HG02571 (cell line): ENCODE results near the gene CCL7.

Experiments
- ATAC-seq: cut with Tn5 transposase; IDR thresholded peaks from one replicate; pipeline ENCODE4 v1.9.1; 2021; ENCODE audit warnings: mild to moderate bottlenecking, moderate library complexity; ENCODE audit not compliant: unreplicated experiment

The CCL7 gene

GRCh38 chr17:34283571-34283970 lies 13.6 kb downstream of the CCL7 start:
- ATAC-seq: no peak

DNA sequence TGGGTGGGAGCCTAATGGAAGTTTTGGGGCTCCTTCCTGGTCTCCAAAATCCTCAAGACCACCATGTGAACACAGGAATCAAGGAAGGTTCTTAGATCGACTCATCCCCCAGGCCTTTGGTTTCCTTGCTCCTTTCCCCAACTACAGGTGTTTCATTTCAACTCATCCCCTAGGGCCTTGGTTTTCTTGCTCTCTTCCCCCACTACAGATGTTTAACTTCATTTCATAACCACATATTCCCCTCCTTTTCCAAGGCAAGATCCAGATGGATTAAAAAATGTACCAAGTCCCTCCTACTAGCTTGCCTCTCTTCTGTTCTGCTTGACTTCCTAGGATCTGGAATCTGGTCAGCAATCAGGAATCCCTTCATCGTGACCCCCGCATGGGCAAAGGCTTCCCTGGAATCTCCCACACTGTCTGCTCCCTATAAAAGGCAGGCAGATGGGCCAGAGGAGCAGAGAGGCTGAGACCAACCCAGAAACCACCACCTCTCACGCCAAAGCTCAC lies 15.3 kb downstream of the CCL7 start, which contains the start of gene CCL11:
TSS of gene CCL11 (plus strand) at position 457 of the 507 bp plus-strand sequence. CDS start 67 bp downstream, outside the sequence.
- ATAC-seq: no peak

DNA sequence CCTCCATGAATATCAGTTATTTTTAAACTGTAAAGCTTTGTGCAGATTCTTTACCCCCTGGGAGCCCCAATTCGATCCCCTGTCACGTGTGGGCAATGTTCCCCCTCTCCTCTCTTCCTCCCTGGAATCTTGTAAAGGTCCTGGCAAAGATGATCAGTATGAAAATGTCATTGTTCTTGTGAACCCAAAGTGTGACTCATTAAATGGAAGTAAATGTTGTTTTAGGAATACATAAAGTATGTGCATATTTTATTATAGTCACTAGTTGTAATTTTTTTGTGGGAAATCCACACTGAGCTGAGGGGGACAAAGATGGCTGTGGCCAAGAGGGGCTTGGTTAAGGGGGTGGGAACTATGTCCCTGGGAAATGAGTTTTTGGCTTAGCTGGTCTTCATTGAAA lies 17.9 kb downstream of the CCL7 start:
- no peak for ATAC-seq

DNA sequence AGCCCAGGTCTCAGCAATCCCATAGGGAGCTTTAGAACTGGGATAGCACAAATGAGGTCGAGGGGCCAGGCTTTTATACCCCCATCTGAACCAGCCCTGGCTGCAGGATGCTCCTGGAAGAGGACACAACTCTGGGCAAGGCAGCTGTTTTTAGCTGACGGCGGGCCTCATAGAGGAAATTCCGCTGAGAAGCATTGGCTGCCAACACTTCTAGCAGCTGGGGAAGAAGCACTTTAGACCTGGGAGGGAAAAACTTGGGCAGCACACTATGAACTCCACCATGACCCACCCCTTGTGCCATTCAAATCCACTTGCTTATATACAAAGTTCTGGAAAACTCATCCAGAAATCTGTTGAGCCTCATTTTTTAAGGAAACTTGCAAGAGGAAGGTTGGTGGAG lies 20.6 kb downstream of the CCL7 start:
- no peak for ATAC-seq

GRCh38 chr17:34291721-34292348 lies 21.8 kb downstream of the CCL7 start:
- no peak for ATAC-seq

DNA sequence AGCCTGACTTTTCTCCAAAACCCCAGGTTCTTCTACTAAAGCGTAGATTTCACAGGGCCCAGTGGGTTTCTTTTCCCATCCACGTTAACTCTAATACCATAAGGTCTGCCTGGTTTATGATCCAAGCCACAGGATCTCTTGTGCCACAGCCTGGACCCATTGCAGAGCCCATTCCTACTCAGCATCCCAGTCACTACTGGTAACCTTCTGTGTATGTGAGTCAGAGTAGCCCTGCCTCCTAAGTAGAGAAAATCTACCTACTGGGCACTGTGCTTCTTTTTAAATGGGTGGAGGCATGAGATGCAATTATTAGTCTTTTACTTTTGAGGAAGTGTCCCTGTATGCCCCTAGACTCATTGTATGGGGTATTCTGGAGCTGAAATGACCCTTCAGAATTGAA lies 29.0 kb downstream of the CCL7 start:
- ATAC-seq: no peak

DNA sequence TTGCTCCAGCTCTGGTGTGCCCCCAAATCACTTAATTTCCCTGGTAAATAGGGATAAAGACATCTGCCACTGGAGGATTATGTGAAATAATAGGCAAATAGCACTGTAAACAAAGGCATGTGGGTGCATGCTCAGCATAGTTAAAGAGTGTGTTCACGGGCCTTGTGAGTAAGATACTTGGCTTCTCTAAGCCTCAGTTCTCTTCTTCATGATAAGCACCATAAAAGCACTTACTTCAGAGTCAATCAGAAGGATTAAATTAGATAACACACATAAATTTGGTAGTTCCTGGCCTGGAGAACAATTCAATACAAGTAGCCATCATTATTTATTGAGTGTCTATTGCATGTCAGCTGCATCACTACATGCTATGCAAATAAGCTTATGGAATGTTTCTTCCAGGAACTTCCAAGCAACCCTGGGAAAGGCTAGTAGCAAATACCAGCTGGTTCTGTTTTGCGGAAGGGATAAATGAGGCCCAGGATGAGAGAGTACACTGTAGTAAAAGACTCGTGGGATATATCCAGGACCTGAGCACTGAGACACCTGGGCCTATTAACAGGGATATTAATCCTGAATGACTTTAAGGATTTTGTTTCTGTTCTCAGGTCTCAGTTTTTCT lies 30.0 kb downstream of the CCL7 start:
- ATAC-seq: no peak

DNA sequence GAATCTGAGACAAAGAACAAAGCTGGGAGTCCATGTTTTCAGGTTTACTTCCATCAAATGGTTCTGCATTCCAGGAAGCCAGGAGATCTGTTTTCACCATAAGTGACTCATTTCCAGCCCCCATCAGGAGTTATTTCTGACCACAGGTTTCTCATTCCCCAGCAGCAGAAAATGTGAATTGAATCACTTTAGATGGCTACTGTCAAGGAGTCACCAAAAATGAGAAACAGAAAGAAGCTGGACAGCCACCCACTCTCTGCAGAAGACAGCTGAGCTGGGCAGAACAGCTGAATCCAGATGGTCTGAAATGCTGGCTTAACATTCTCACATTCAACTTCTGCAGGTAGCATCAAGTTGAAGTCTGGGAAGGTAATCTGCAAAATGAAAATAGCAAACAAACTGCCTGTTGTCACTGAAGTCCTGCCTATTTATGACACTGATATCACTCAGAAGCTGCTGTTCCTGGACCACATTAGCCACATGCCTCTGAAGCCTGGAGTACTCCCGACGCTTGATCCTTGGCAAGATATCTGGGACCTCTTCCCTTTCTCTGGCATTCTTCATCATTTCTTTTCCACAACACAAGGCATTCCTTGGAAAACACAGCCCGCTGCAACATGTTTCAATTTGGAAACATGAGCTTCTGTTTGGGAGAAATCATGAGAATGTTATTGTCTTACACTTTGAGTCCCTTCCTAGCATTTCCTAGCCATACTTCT lies 30.8 kb downstream of the CCL7 start:
- ATAC-seq: no peak

DNA sequence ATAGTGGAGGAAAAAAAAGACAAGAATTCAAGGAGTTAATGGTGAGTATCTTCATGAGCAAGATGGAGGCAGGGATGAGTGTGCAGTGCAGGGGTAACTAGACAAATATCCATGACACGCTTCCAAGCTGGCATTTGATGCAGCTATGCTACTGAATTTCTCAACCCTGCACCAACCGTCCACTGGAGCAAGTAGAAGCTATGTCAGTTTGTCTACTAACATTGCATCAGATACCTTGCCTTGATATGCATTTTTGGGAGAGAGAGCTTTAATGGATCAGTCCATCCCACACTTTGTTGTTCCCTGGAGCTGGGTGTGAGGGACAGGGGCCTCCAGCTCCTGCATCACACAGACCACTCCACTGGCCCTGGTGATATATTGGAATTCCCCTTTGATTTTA lies 32.0 kb downstream of the CCL7 start:
- no peak for ATAC-seq

DNA sequence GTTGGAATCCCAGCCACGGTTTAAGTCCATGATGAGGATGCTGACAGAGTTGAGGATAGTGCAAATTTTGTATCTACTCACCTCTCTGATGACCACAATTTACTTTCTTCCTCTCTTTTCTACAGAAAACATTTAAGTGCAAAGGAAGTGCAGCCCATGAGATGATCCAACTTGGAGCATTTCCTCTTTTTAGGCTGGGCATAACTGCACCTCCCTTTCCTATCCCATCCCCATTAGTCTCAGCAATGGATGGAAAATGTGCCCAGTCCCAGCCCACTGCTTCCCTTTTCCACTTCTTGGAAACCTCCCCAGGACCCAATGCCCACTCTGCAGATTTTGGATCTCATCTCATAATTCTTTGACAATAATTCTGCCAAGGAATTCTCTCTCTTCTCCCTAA lies 32.6 kb downstream of the CCL7 start:
- ATAC-seq: no peak

DNA sequence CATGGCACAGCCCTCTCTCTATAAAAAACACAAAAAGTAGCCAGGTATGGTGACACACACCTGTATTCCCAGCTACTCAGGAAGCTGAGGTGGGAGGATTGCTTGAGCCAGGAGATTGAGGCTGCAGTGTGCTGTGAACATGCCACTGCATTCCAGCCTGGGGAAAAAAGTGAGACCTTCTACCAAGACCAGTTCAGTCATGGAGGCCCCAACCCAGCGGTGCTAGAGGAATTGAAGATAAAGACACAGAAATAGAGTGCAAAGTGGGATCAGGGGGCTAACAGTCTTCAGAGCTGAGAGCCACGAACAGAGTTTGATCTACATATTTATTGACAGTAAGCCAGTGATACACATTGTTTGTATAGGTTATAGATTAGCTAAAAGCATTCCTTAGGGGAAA lies 33.6 kb downstream of the CCL7 start:
- ATAC-seq: no peak

GRCh38 chr17:34305061-34305460 lies 35.0 kb downstream of the CCL7 start:
- no peak for ATAC-seq

DNA sequence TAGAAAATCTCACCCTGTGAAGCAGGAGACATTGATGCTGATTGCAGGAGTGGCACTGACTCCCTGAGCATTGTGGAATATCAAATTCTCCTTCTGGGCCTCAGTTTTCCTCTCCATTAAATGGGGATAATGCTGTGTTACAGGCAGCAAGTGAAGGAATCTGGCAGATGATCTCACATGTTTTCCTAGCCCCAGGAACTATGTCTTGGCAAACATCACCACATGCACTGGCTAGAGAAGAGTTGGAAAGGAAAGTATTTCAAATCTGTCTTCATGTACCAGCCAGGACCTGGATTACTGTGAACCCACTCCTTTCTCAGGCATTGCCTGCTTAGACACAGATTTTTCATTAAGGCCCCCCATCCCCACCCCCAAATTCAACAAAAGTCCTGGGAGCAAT lies 35.6 kb downstream of the CCL7 start:
- no peak for ATAC-seq

GRCh38 chr17:34306466-34306865 lies 36.4 kb downstream of the CCL7 start:
- ATAC-seq: no peak

- ATAC-seq: no peak
Measured at GRCh38 chr17:34307110-34307509, 37.1 kb downstream of the CCL7 start.

DNA sequence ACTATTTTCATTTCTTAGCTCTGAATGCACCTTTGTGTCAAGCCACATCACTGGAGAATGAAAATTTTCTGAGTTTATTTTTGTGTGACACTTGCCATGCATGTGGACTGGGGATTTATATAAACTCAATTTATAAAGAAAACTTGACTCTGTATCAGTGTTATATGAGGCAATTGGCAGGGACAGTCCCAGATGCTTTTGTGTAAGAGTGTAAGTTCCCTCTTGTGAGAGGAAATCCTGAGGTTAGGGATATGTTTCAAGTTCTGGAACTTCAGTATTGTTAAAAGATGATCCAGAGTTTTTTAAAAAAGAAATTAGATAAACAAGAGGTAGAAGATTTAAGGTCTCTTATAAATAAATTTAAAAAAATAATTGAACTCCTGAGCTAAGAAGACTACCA lies 38.4 kb downstream of the CCL7 start:
- ATAC-seq: no peak

DNA sequence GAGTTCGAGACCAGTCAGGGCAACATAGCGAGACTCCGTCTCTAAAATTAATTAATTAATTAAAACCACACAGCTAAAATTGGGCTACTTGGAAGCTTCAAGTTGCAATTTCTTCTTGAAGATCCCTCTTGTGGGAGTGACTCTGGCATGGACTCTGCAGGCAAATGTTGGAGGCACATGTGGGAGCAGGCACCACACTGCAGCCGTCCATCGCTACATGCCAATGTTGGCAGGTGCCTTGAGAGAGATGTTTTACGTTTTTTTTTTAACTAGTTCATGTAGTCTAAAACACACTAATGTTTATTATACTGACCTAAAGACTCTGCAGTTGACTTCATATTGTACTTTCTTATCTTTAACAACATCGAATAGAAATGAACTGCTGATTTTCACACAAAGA lies 41.3 kb downstream of the CCL7 start:
- no peak for ATAC-seq

- no peak for ATAC-seq
Measured at GRCh38 chr17:34312080-34312479, 42.1 kb downstream of the CCL7 start.

- no peak for ATAC-seq
Measured at GRCh38 chr17:34313164-34313563, 43.1 kb downstream of the CCL7 start.

DNA sequence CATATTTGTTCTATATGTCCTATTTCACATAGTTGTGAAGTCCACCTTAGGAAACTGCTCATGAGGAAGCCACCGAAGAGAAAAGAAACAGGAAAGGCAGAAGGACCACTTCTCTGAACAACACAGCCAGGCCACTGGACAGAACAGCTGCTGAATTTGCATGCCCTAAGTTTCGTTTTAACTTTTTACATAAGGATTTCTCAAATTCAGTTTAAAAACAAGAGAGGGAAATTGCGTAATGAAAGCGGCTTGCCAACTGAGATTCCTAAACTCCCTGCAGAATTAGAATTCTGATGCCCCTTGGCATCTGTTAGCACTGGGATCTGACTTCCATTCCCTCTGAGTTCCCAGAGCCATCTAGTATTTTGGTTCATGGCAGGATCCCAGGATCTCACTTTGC lies 44.3 kb downstream of the CCL7 start:
- no peak for ATAC-seq

- no peak for ATAC-seq
Measured at GRCh38 chr17:34318474-34318873, 48.5 kb downstream of the CCL7 start.

- ATAC-seq: no peak
Measured at GRCh38 chr17:34319039-34319483, 49.0 kb downstream of the CCL7 start, which contains the start of gene CCL8. Gene CCL8 (plus strand): TSS chr17:34319435. CDS start chr17:34319502, 67 bp downstream.
